GM12878 (cell line): ENCODE results near the gene FAM9C. TPM values are rescaled to one million over a fixed set of nuclear protein-coding genes. Genes with fewer than 3 reads are reported as not detected.

Experiments
- ATAC-seq: fragments of 200-7000 bp; cut with Tn5 transposase; 3 replicates; pipeline ENCODE4 v1.9.1; 2020; ENCODE audit warnings: mild to moderate bottlenecking, moderate library complexity
- BruUV-seq: library from RNA; stranded (reverse); fragments of 400-500 nt; replicated peaks from 2 replicates; lab custom pipeline; 2021; lab: Mats Ljungman, UMichigan
- CTCF ChIA-PET: fragments of 300-600 bp; sonication (Branson Sonifier 250); formaldehyde crosslinking; extraction: SDS; loops from one replicate; lab custom pipeline; 2021; ENCODE audit warnings: inconsistent platforms; lab: Yijun Ruan, JAX
- POLR2A ChIA-PET: fragments of 350-600 bp; formaldehyde crosslinking; extraction: SDS; loops from one replicate; lab custom pipeline; 2021; ENCODE audit warnings: inconsistent platforms; lab: Charles Lee
- RAD21 ChIA-PET: fragments of 300-600 bp; sonication (Branson Sonifier 250); formaldehyde crosslinking; loops from one replicate; lab custom pipeline; 2023; ENCODE audit warnings: antibody characterized with exemption; ENCODE audit not compliant: unreplicated experiment; lab: Charles Lee
- SMC1A ChIA-PET: fragments of 300-600 bp; sonication (Branson Sonifier 250); formaldehyde crosslinking; loops from one replicate; lab custom pipeline; 2023; ENCODE audit not compliant: unreplicated experiment, uncharacterized antibody; lab: Charles Lee
- DNase-seq: peaks from one replicate; pipeline ENCODE4 v3.0.0-alpha.2; 2011; ENCODE audit warnings: low read depth, low spot score
- FAIRE-seq: peaks from 3 replicates; lab custom pipeline; 2011; peaks lifted over from hg19 to GRCh38; lab: Jason Lieb, UNC
- H2AFZ ChIP-seq: 2 replicates; pipeline ENCODE4 v1.6.0; 2011; ENCODE audit warnings: low read depth, low read length, control low read depth; ENCODE audit not compliant: control insufficient read depth
- H3K27ac ChIP-seq: 2 replicates; pipeline ENCODE4 v1.5.1; 2011; ENCODE audit warnings: control low read depth; ENCODE audit not compliant: control insufficient read depth, insufficient read depth
- H3K27me3 ChIP-seq, 2 experiments: replicated peaks in 1 of 2; 2 replicates each; pipeline versions ENCODE4 v1.6.0 to v1.6.1; 2011; ENCODE audit warnings: low read length in 1 of 2; ENCODE audit not compliant: control insufficient read depth in 2 of 2, insufficient read depth in 2 of 2
- H3K36me3 ChIP-seq, 2 experiments: 2 replicates each; pipeline ENCODE4 v1.5.1; 2011; ENCODE audit warnings: low read length in 1 of 2; ENCODE audit not compliant: control insufficient read depth in 2 of 2, insufficient read depth in 2 of 2
- H3K4me1 ChIP-seq: 2 replicates; pipeline ENCODE4 v1.6.1; 2011; ENCODE audit warnings: mild to moderate bottlenecking, low read length, moderate library complexity, mixed read lengths; ENCODE audit not compliant: control insufficient read depth, insufficient read depth
- H3K4me2 ChIP-seq: 2 replicates; pipeline ENCODE4 v1.6.0; 2011; ENCODE audit warnings: control low read depth; ENCODE audit not compliant: control insufficient read depth, insufficient read depth
- H3K4me3 ChIP-seq: fragments of 200-600 bp; sonication (generic); 2 replicates; pipeline ENCODE4 v1.5.1; 2016
- H3K79me2 ChIP-seq: 2 replicates; pipeline ENCODE4 v1.6.0; 2011; ENCODE audit warnings: low read length; ENCODE audit not compliant: control insufficient read depth, insufficient read depth
- H3K9ac ChIP-seq: 2 replicates; pipeline ENCODE4 v1.8.0; 2011; ENCODE audit warnings: low read length, control low read depth, mixed read lengths; ENCODE audit not compliant: control insufficient read depth, insufficient read depth
- H3K9me3 ChIP-seq: replicated peaks from 3 replicates; pipeline ENCODE4 v1.5.1; 2011; ENCODE audit warnings: mild to moderate bottlenecking, low read length; ENCODE audit not compliant: control insufficient read depth, insufficient read depth
- H4K20me1 ChIP-seq: 2 replicates; pipeline ENCODE4 v1.6.0; 2011; ENCODE audit not compliant: control insufficient read depth, insufficient read depth
- CREM ChIP-seq: IDR thresholded peaks from 2 replicates; pipeline ENCODE4 v1.6.1; 2014; ENCODE audit warnings: antibody characterized with exemption, low read depth
- EED ChIP-seq: sonication (generic); IDR thresholded peaks from 2 replicates; pipeline ENCODE4 v1.6.1; 2016; ENCODE audit warnings: antibody characterized with exemption, low read depth
- ETV6 ChIP-seq, 2 experiments: fragments of 450-650 bp in 1 of 2; IDR thresholded peaks in 1 of 2; conservative IDR thresholded peaks in 1 of 2; 2 replicates each; pipeline ENCODE4 v1.6.1; 2014; ENCODE audit warnings: antibody characterized with exemption in 1 of 2, borderline replicate concordance in 1 of 2, low read depth in 1 of 2, mild to moderate bottlenecking in 1 of 2, moderate library complexity in 1 of 2
- MLLT1 ChIP-seq: fragments of 450-650 bp; IDR thresholded peaks from 2 replicates; pipeline ENCODE4 v1.6.1; 2016; ENCODE audit warnings: mild to moderate bottlenecking
- PAX5 ChIP-seq: IDR thresholded peaks from 2 replicates; pipeline ENCODE4 v1.6.1; 2011; ENCODE audit warnings: low read depth, low read length, borderline replicate concordance
- SMAD1 ChIP-seq: fragments of 450-650 bp; IDR thresholded peaks from 2 replicates; pipeline ENCODE4 v1.6.1; 2018; ENCODE audit warnings: mild to moderate bottlenecking, low read depth; ENCODE audit not compliant: partially characterized antibody
- SMC3 ChIP-seq: IDR thresholded peaks from 2 replicates; pipeline ENCODE4 v1.6.1; 2011; ENCODE audit warnings: low read length, improper control_type of control experiment, borderline replicate concordance
- TAF1 ChIP-seq: IDR thresholded peaks from 2 replicates; pipeline ENCODE4 v1.6.1; 2011; ENCODE audit warnings: mild to moderate bottlenecking, low read depth, low read length, borderline replicate concordance
- YY1 ChIP-seq: IDR thresholded peaks from 2 replicates; pipeline ENCODE4 v1.6.1; 2011; ENCODE audit warnings: low read depth, mild to moderate bottlenecking, low read length
- ZNF687 ChIP-seq: fragments of 450-650 bp; IDR thresholded peaks from 2 replicates; pipeline ENCODE4 v1.6.1; 2017; ENCODE audit warnings: mild to moderate bottlenecking, moderate library complexity
- WGBS: methylation state at CpG from one replicate; pipeline ENCODE4 v1.1.6; 2016; ENCODE audit warnings: low lambda C conversion rate; ENCODE audit not compliant: insufficient replicate concordance, insufficient coverage; ENCODE audit errors: missing lambda C conversion rate; 5-methylcytosine and 5-hydroxymethylcytosine counted together
- in situ Hi-C: fragments of 300-500 bp; cut with MboI; formaldehyde crosslinking; loops from 9 replicates; pipeline ENCODE4 v1.14.3; 2018; ENCODE audit warnings: mixed read lengths
- intact Hi-C: fragments of 100-400 bp; cut with micrococcal nuclease; formaldehyde crosslinking; loops from one replicate; pipeline ENCODE4 v1.14.2; 2022; ENCODE audit not compliant: unreplicated experiment
- polyA plus RNA-seq, 11 experiments: library from polyadenylated mRNA; depleted of rRNA in 4 of 11; unstranded in 6 of 11; stranded (reverse) in 5 of 11; fragments of >200 nt; fragmentation: Nextera tagmentation in 4 of 11; fragmentation: Illumina TruSeq in 1 of 11; extraction: Ambion mirVana in 4 of 11; extraction: Trizol in 1 of 11; gene quantifications; 1 replicate in 1 of 11; 2 replicates in 10 of 11; pipeline versions ENCODE4 v1.2.1 to v1.2.3, GENCODE V29; 2011 to 2016; ENCODE audit warnings: inconsistent platforms in 2 of 11, missing spikeins in 2 of 11, low read depth in 1 of 11
- total RNA-seq, 4 experiments: library from RNA; depleted of rRNA in 3 of 4; stranded (reverse); fragments of >200 nt in 3 of 4; fragmentation: Illumina TruSeq in 1 of 4; extraction: Trizol in 1 of 4; gene quantifications; 2 replicates each; pipeline versions ENCODE4 v1.2.1 to v1.2.3, GENCODE V29; 2013 to 2021
- TF ChIP-seq, protein P1 (sequence below): fragments of 450-650 bp; IDR thresholded peaks from 2 replicates; pipeline ENCODE4 v1.6.1; 2017; ENCODE audit warnings: mild to moderate bottlenecking, low read depth, inconsistent platforms; ENCODE audit not compliant: poor library complexity, severe bottlenecking
- TF ChIP-seq, protein P2 (sequence below): IDR thresholded peaks from 2 replicates; pipeline ENCODE4 v1.6.1; 2011; ENCODE audit warnings: borderline replicate concordance, low read depth, mild to moderate bottlenecking, moderate library complexity, low read length; ENCODE audit not compliant: insufficient read depth, poor library complexity, severe bottlenecking

FAM9C gene
- total and polyA plus RNA-seq, 10 of the 15 experiments (the other 5 are each of a cell fraction or from before 2014, with no cell fraction given) = 0.01 to 0.03 TPM; not detected in 8

- Histone ChIP-seq H3K36me3 (no peaks in the 10 kb centered on the region), H3K4me3 (peak overlapping the region; percentile 47), H3K4me1 (peaks cover 85% of the 10 kb centered on the region), H4K20me1 (no peaks in the 10 kb centered on the region), H2AFZ (no peak overlapping the region), H3K4me2 (peak overlapping the region; percentile 15), H3K79me2 (peaks cover 15% of the 10 kb centered on the region), H3K27me3 (no peaks in the 10 kb centered on the region), H3K9ac (peak overlapping the region; percentile 85), H3K27ac (peak overlapping the region; percentile 100), H3K9me3 (no peaks in the 10 kb centered on the region)
- BruUV-seq = no TSS peak
- in situ Hi-C loops (loop anchor here (5.0 kb wide), 2 partner anchors 83 to 133 kb away; no protein-coding TSS in a partner anchor), intact Hi-C loops (loop anchor here (5.0 to 10.0 kb wide), 4 partner anchors 221 to 1321 kb away; partner anchors contain the start of gene TLR7)
- ATAC-seq (peak; percentile 4), DNase-seq (peak; percentile 74), FAIRE-seq (no peak)
- ChIA-PET SMC1A (interaction anchor here (0.9 to 27.7 kb wide), 11 partner anchors 10 to 402 kb away, joined by 3 to 847 read pairs (median 84); no protein-coding TSS in a partner anchor), CTCF (interaction anchor here (0.9 to 12.2 kb wide), 12 partner anchors 9 to 403 kb away, joined by 3 to 312 read pairs (median 6); no protein-coding TSS in a partner anchor), RAD21 (interaction anchor here (0.7 to 23.1 kb wide), 9 partner anchors 9 to 219 kb away, joined by 3 to 689 read pairs (median 100); partner anchors contain the start of gene TMSB4X), POLR2A (interaction anchor here (0.6 to 17.3 kb wide), 8 partner anchors 10 to 242 kb away, joined by 3 to 280 read pairs (median 18); no protein-coding TSS in a partner anchor)
- 26% methylated on average over 5 of the region's 5 CpGs for WGBS
- peak; percentile 43 for TF ChIP-seq EED
- TF ChIP-seq, protein P1, sequence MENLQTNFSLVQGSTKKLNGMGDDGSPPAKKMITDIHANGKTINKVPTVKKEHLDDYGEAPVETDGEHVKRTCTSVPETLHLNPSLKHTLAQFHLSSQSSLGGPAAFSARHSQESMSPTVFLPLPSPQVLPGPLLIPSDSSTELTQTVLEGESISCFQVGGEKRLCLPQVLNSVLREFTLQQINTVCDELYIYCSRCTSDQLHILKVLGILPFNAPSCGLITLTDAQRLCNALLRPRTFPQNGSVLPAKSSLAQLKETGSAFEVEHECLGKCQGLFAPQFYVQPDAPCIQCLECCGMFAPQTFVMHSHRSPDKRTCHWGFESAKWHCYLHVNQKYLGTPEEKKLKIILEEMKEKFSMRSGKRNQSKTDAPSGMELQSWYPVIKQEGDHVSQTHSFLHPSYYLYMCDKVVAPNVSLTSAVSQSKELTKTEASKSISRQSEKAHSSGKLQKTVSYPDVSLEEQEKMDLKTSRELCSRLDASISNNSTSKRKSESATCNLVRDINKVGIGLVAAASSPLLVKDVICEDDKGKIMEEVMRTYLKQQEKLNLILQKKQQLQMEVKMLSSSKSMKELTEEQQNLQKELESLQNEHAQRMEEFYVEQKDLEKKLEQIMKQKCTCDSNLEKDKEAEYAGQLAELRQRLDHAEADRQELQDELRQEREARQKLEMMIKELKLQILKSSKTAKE = peak; percentile 22
- TF ChIP-seq ZNF687 = no peak
- TF ChIP-seq ETV6 (conservative IDR thresholded peaks at IDR 0.05 in 1 of 2, IDR thresholded peaks at IDR 0.05 in 1 of 2; ENCODE audit: borderline replicate concordance in 1 of 2, low read depth in 1 of 2) = peak in 1 of 2 experiments; percentile 29; a peak in 1 of 4 replicates
- TF ChIP-seq CREM = 0 out of 2 replicates have a peak, but pooled peaks have one; percentile 19
- peak; percentile 48 for TF ChIP-seq MLLT1
- TF ChIP-seq, protein P2, sequence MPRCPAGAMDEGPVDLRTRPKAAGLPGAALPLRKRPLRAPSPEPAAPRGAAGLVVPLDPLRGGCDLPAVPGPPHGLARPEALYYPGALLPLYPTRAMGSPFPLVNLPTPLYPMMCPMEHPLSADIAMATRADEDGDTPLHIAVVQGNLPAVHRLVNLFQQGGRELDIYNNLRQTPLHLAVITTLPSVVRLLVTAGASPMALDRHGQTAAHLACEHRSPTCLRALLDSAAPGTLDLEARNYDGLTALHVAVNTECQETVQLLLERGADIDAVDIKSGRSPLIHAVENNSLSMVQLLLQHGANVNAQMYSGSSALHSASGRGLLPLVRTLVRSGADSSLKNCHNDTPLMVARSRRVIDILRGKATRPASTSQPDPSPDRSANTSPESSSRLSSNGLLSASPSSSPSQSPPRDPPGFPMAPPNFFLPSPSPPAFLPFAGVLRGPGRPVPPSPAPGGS = peak; percentile 78
- TF ChIP-seq YY1 = 0 out of 2 replicates have a peak, but pooled peaks have one; percentile 20
- 0 out of 2 replicates have a peak, but pooled peaks have one; percentile 16 for TF ChIP-seq PAX5
- peak; percentile 14 for TF ChIP-seq SMAD1
- peak; percentile 87 for TF ChIP-seq TAF1
- 0 out of 2 replicates have a peak, but pooled peaks have one; percentile 8 for TF ChIP-seq SMC3
Observed at GRCh38 chrX:13085526-13085925, 41.1 kb upstream of the FAM9C start.
